Activated T-helper 17 cell treated with anti-CD3 and anti-CD28 coated beads, Interleukin-2, amount 50 U/mL, for 72 hours (primary cell): ENCODE data around the gene PPP6R2. TPM values are rescaled to one million over a fixed set of nuclear protein-coding genes. Genes with fewer than 3 reads are reported as not detected.
"Not testable (repeated sequence)": the region's sequence is repeated elsewhere in the genome, so short reads cannot be mapped to it uniquely, and the experiment has no call there.

Experiments used
- ATAC-seq: fragments of 150-1000 bp; cut with Tn5 transposase; replicated peaks from 2 replicates; pipeline ENCODE4 v1.10.0; 2021; ENCODE audit warnings: mild to moderate bottlenecking, moderate library complexity
- H3K27ac Mint-ChIP-seq: one replicate; pipeline ENCODE4 v1.8.0; 2022; ENCODE audit warnings: mixed read lengths
- H3K27me3 Mint-ChIP-seq: one replicate; pipeline ENCODE4 v1.8.0; 2022; ENCODE audit warnings: mixed read lengths
- H3K36me3 Mint-ChIP-seq: one replicate; pipeline ENCODE4 v1.8.0; 2022; ENCODE audit warnings: low read depth, mild to moderate bottlenecking, mixed read lengths
- H3K4me1 Mint-ChIP-seq: one replicate; pipeline ENCODE4 v1.8.0; 2022; ENCODE audit warnings: mixed read lengths
- H3K4me3 Mint-ChIP-seq: one replicate; pipeline ENCODE4 v1.8.0; 2022; ENCODE audit warnings: mild to moderate bottlenecking, mixed read lengths
- H3K9me3 Mint-ChIP-seq: one replicate; pipeline ENCODE4 v1.8.0; 2022; ENCODE audit warnings: mixed read lengths
- total RNA-seq, 2 donors: library from RNA; stranded (reverse); gene quantifications; one replicate each; pipeline ENCODE4 v1.2.3, GENCODE V29; 2022

Gene PPP6R2
- total RNA-seq, 2 donors from 2014 or later: 45.6 to 46.6 TPM

GRCh38 chr22:50432131-50432876 is 89.2 kb downstream of the PPP6R2 start:
- Mint-ChIP-seq H3K4me1 (no peaks in the 10 kb centered on the region), H3K27me3 (no peaks in the 10 kb centered on the region), H3K9me3 (no peaks in the 10 kb centered on the region), H3K36me3 (peaks cover 58% of the 10 kb centered on the region), H3K4me3 (no peak overlapping the region), H3K27ac (no peak overlapping the region)
- no peak for ATAC-seq

GRCh38 chr22:50432877-50433510 is 89.9 kb downstream of the PPP6R2 start:
- peaks cover 51% of the 10 kb centered on the region for H3K36me3 Mint-ChIP-seq

GRCh38 chr22:50434849-50435248 is 91.7 kb downstream of the PPP6R2 start:
- ATAC-seq: no peak
- H3K4me3 Mint-ChIP-seq: no peak overlapping the region
- H3K27ac Mint-ChIP-seq: peak overlapping the region; percentile 81
- H3K27me3 Mint-ChIP-seq: no peaks in the 10 kb centered on the region
- no peaks in the 10 kb centered on the region for H3K9me3 Mint-ChIP-seq
- no peaks in the 10 kb centered on the region for H3K4me1 Mint-ChIP-seq
- peaks cover 32% of the 10 kb centered on the region for H3K36me3 Mint-ChIP-seq

More at GRCh38 chr22:50432877-50433510, 89.9 kb downstream of the PPP6R2 start:
- not testable (repeated sequence) for H3K4me3 Mint-ChIP-seq, H3K9me3 Mint-ChIP-seq, H3K27ac Mint-ChIP-seq, ATAC-seq, H3K27me3 Mint-ChIP-seq, H3K4me1 Mint-ChIP-seq

- Mint-ChIP-seq H3K4me1 (no peaks in the 10 kb centered on the region), H3K36me3 (peaks cover 26% of the 10 kb centered on the region), H3K4me3 (no peak overlapping the region), H3K27ac (peak overlapping the region; percentile 81), H3K9me3 (no peaks in the 10 kb centered on the region), H3K27me3 (no peaks in the 10 kb centered on the region)
- ATAC-seq: no peak
Observed at GRCh38 chr22:50435291-50436014, 92.3 kb downstream of the PPP6R2 start.

- Mint-ChIP-seq H3K27me3 (no peaks in the 10 kb centered on the region), H3K4me1 (no peaks in the 10 kb centered on the region), H3K9me3 (no peaks in the 10 kb centered on the region), H3K36me3 (peaks cover 19% of the 10 kb centered on the region), H3K27ac (no peak overlapping the region), H3K4me3 (no peak overlapping the region)
- no peak for ATAC-seq
Observed at GRCh38 chr22:50436015-50436830, 93.1 kb downstream of the PPP6R2 start.

GRCh38 chr22:50436841-50437341 is 93.8 kb downstream of the PPP6R2 start:
- no peak for ATAC-seq
- Mint-ChIP-seq H3K36me3 (peaks cover 17% of the 10 kb centered on the region), H3K4me1 (no peaks in the 10 kb centered on the region), H3K27me3 (no peaks in the 10 kb centered on the region), H3K27ac (no peak overlapping the region), H3K4me3 (no peak overlapping the region), H3K9me3 (no peaks in the 10 kb centered on the region)

- H3K4me1 Mint-ChIP-seq: no peaks in the 10 kb centered on the region
- peaks cover 16% of the 10 kb centered on the region for H3K36me3 Mint-ChIP-seq
- no peak for ATAC-seq
- H3K9me3 Mint-ChIP-seq: no peaks in the 10 kb centered on the region
- no peak overlapping the region for H3K27ac Mint-ChIP-seq
- H3K27me3 Mint-ChIP-seq: no peaks in the 10 kb centered on the region
- H3K4me3 Mint-ChIP-seq: no peak overlapping the region
Observed at GRCh38 chr22:50437511-50438304, 94.6 kb downstream of the PPP6R2 start.

- Mint-ChIP-seq H3K27ac (no peak overlapping the region), H3K9me3 (no peaks in the 10 kb centered on the region), H3K36me3 (peaks cover 21% of the 10 kb centered on the region), H3K27me3 (no peaks in the 10 kb centered on the region), H3K4me3 (no peak overlapping the region), H3K4me1 (no peaks in the 10 kb centered on the region)
- no peak for ATAC-seq
Observed at GRCh38 chr22:50438305-50439275, 95.5 kb downstream of the PPP6R2 start.

GRCh38 chr22:50439314-50439870 is 96.3 kb downstream of the PPP6R2 start:
- Mint-ChIP-seq H3K36me3 (peaks cover 21% of the 10 kb centered on the region), H3K4me1 (no peaks in the 10 kb centered on the region), H3K27me3 (no peaks in the 10 kb centered on the region), H3K4me3 (no peak overlapping the region), H3K27ac (no peak overlapping the region), H3K9me3 (no peaks in the 10 kb centered on the region)
- ATAC-seq: no peak

GRCh38 chr22:50439871-50440331 is 96.8 kb downstream of the PPP6R2 start:
- Mint-ChIP-seq H3K27ac (no peak overlapping the region), H3K4me3 (no peak overlapping the region), H3K9me3 (no peaks in the 10 kb centered on the region), H3K4me1 (no peaks in the 10 kb centered on the region), H3K27me3 (no peaks in the 10 kb centered on the region), H3K36me3 (peaks cover 20% of the 10 kb centered on the region)
- no peak for ATAC-seq

- no peaks in the 10 kb centered on the region for H3K9me3 Mint-ChIP-seq
- no peak overlapping the region for H3K4me3 Mint-ChIP-seq
- H3K4me1 Mint-ChIP-seq: no peaks in the 10 kb centered on the region
- ATAC-seq: no peak
- H3K27ac Mint-ChIP-seq: no peak overlapping the region
- H3K36me3 Mint-ChIP-seq: peaks cover 20% of the 10 kb centered on the region
- no peaks in the 10 kb centered on the region for H3K27me3 Mint-ChIP-seq
Observed at GRCh38 chr22:50440544-50441249, 97.6 kb downstream of the PPP6R2 start.

GRCh38 chr22:50441428-50441993 is 98.4 kb downstream of the PPP6R2 start:
- no peak for ATAC-seq
- peaks cover 22% of the 10 kb centered on the region for H3K36me3 Mint-ChIP-seq
- H3K9me3 Mint-ChIP-seq: no peaks in the 10 kb centered on the region
- H3K4me1 Mint-ChIP-seq: no peaks in the 10 kb centered on the region
- H3K27me3 Mint-ChIP-seq: no peaks in the 10 kb centered on the region
- H3K4me3 Mint-ChIP-seq: no peak overlapping the region
- peak overlapping the region; percentile 43 for H3K27ac Mint-ChIP-seq
